H1 (cell line): ENCODE measurements around the gene IL1R1.

Experiments used
- ATF2 ChIP-seq: IDR thresholded peaks from 2 replicates; pipeline ENCODE4 v1.6.1; 2012; ENCODE audit warnings: low read length, inconsistent platforms
- CTCF ChIP-seq, 3 experiments: IDR thresholded peaks; 1 replicate in 2 of 3; 2 replicates in 1 of 3; pipeline versions ENCODE4 v1.5.1 to v1.6.1; 2011; ENCODE audit warnings: low read length in 3 of 3, mild to moderate bottlenecking in 3 of 3, inconsistent platforms in 2 of 3, low read depth in 1 of 3, moderate library complexity in 1 of 3; ENCODE audit not compliant: insufficient read depth in 1 of 3; ENCODE audit errors: control extremely low read depth in 1 of 3
- EP300 ChIP-seq, 2 experiments: IDR thresholded peaks; 1 replicate in 1 of 2; 2 replicates in 1 of 2; pipeline ENCODE4 v1.6.1; 2011 to 2012; ENCODE audit warnings: low read depth in 2 of 2, low read length in 2 of 2, mild to moderate bottlenecking in 2 of 2, borderline replicate concordance in 1 of 2, inconsistent platforms in 1 of 2, moderate library complexity in 1 of 2
- EZH2 ChIP-seq: fragments of 200-600 bp; sonication (generic); IDR thresholded peaks from 2 replicates; pipeline ENCODE4 v1.7.1; 2012; ENCODE audit warnings: low read depth, mild to moderate bottlenecking, moderate library complexity, low read length, inconsistent platforms; ENCODE audit not compliant: severe bottlenecking
- GABPA ChIP-seq: IDR thresholded peaks from 2 replicates; pipeline ENCODE4 v1.6.1; 2011; ENCODE audit warnings: mild to moderate bottlenecking, low read length, moderate library complexity, borderline replicate concordance; ENCODE audit not compliant: insufficient read depth
- HDAC2 ChIP-seq, 2 experiments: fragments of 300-600 bp in 1 of 2; sonication (generic) in 1 of 2; IDR thresholded peaks; 2 replicates each; pipeline ENCODE4 v1.6.1; 2011 to 2012; ENCODE audit warnings: low read depth in 2 of 2, low read length in 2 of 2, mild to moderate bottlenecking in 2 of 2, moderate library complexity in 2 of 2, borderline replicate concordance in 1 of 2, inconsistent platforms in 1 of 2
- POLR2AphosphoS5 ChIP-seq: IDR thresholded peaks from 2 replicates; pipeline ENCODE4 v1.6.1; 2011; ENCODE audit warnings: low read depth, low read length
- RAD21 ChIP-seq, 2 experiments: IDR thresholded peaks in 1 of 2; conservative IDR thresholded peaks in 1 of 2; 2 replicates each; pipeline ENCODE4 v1.6.1; 2011; ENCODE audit warnings: low read depth in 2 of 2, low read length in 2 of 2, improper control_type of control experiment in 1 of 2, inconsistent platforms in 1 of 2, mild to moderate bottlenecking in 1 of 2, moderate library complexity in 1 of 2
- RFX5 ChIP-seq: IDR thresholded peaks from 2 replicates; pipeline ENCODE4 v1.6.1; 2011; ENCODE audit warnings: low read depth, low read length, improper control_type of control experiment, borderline replicate concordance
- TAF1 ChIP-seq: IDR thresholded peaks from 2 replicates; pipeline ENCODE4 v1.6.1; 2011; ENCODE audit warnings: mild to moderate bottlenecking, low read depth, low read length

- TF ChIP-seq EZH2, result no peak
- TF ChIP-seq TAF1, result no peak
- TF ChIP-seq CTCF (IDR thresholded peaks at IDR 0.05; ENCODE audit: control extremely low read depth in 1 of 3, insufficient read depth in 1 of 3, low read depth in 1 of 3, low read length in 3 of 3), result no peak
- TF ChIP-seq EP300 (IDR thresholded peaks at IDR 0.05; ENCODE audit: borderline replicate concordance in 1 of 2, low read depth in 2 of 2, low read length in 2 of 2), result no peak
- TF ChIP-seq GABPA, result no peak
- TF ChIP-seq RFX5, result no peak
- no peak for TF ChIP-seq HDAC2 (IDR thresholded peaks at IDR 0.05; ENCODE audit: borderline replicate concordance in 1 of 2, low read depth in 2 of 2, low read length in 2 of 2)
- TF ChIP-seq RAD21 (IDR thresholded peaks at IDR 0.05 in 1 of 2, conservative IDR thresholded peaks at IDR 0.05 in 1 of 2; ENCODE audit: low read depth in 2 of 2, low read length in 2 of 2), result no peak
- no peak for TF ChIP-seq ATF2
- TF ChIP-seq POLR2AphosphoS5, result no peak
Observed at GRCh38 chr2:102168026-102168771, 25.7 kb downstream of the IL1R1 start.
